Heart left ventricle (tissue), 13 donors: ENCODE data around the gene PSMB5.

ENCODE experiments used
- POLR2A ChIP-seq, 2 donors: fragments of 450-650 bp; IDR thresholded peaks; one replicate each; pipeline ENCODE4 v1.6.1; 2017; ENCODE audit warnings: antibody characterized with exemption in 2 of 2, mild to moderate bottlenecking in 2 of 2, moderate library complexity in 2 of 2
- TF ChIP-seq, protein P1 (sequence below), 12 donors: fragments of 200-600 bp; sonication (generic) in 4 of 12; IDR thresholded peaks; one replicate each; pipeline versions ENCODE4 v1.5.0 to v1.8.0; 2018 to 2022; ENCODE audit warnings: antibody characterized with exemption in 12 of 12, mild to moderate bottlenecking in 5 of 12
- donor health status: ischemic (EF 13 %, LVEDD 7.1; RV severe dilation, severe dysfunction).
- donor health status: DM: no; HTN: yes; CAD: no.
- donor health status: DM: no; HTN: no; CAD: no.
- donor health status: ischemic (EF 25% LVEDD 6.9; RV normal size, moderate dysfunction).
- donor health status: ischemic (EF 25% LVEDD 5.7; RV mildly dilated, moderate dysfunction).
- donor health status: ischemic (EF 35%, LVEDD 5.7; RV mildly dilated, moderate dysfunction).
- donor health status: nonischemic (EF 11% LVEDD 7.7; RV severe dilation, severe dysfunction).
- donor health status: DM: yes; HTN: yes; CAD: no.
- donor health status: PGD.
- donor health status: ischemic (EF 29% LVEDD 5.4; RV normal size, mild dysfunction).
- donor health status: nonischemic (EF 23%, LVEDD 6.1; RV moderate dilation, normal function).

GRCh38 chr14:23015618-23016017 lies 19.1 kb downstream of the PSMB5 start:
- TF ChIP-seq, protein P1, sequence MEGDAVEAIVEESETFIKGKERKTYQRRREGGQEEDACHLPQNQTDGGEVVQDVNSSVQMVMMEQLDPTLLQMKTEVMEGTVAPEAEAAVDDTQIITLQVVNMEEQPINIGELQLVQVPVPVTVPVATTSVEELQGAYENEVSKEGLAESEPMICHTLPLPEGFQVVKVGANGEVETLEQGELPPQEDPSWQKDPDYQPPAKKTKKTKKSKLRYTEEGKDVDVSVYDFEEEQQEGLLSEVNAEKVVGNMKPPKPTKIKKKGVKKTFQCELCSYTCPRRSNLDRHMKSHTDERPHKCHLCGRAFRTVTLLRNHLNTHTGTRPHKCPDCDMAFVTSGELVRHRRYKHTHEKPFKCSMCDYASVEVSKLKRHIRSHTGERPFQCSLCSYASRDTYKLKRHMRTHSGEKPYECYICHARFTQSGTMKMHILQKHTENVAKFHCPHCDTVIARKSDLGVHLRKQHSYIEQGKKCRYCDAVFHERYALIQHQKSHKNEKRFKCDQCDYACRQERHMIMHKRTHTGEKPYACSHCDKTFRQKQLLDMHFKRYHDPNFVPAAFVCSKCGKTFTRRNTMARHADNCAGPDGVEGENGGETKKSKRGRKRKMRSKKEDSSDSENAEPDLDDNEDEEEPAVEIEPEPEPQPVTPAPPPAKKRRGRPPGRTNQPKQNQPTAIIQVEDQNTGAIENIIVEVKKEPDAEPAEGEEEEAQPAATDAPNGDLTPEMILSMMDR (IDR thresholded peaks at IDR 0.05), result no peak
- no peak for TF ChIP-seq POLR2A (IDR thresholded peaks at IDR 0.05)
